Embryonic facial prominence (tissue), 1 donor: Measurements from ENCODE around the gene CDKAL1.
"Not testable (repeated sequence)": the region's sequence is repeated elsewhere in the genome, so short reads cannot be mapped to it uniquely, and the experiment has no call there.

Experiments used
- DNase-seq: peaks from one replicate; pipeline ENCODE4 v3.0.0-alpha.2; 2016; ENCODE audit errors: extremely low spot score

Gene CDKAL1

DNA sequence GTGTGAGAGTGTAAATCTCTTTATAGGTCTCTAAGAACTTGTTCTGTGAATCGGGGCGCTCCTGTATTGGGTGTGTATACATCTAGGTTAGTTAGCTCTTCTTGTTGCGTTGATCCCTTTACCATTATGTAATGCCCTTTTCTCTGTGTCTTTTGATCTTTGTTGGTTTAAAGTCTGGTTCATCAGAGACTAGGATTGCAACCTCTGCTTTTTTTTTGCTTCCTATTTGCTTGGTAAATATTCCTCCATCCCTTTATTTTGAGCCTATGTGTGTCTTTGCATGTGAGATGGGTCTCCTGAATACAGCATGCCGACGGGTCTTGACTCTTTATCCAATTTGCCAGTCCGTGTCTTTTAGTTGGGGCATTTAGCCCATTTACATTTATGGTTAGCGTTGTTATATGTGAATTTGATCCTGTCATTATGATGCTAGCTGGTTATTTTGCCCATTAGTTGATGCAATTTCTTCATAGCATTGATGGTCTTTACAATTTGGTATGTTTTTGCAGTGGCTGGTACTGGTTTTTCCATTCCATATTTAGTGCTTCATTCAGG is 60.1 kb downstream of the CDKAL1 start:
- not testable (repeated sequence) for DNase-seq

DNA sequence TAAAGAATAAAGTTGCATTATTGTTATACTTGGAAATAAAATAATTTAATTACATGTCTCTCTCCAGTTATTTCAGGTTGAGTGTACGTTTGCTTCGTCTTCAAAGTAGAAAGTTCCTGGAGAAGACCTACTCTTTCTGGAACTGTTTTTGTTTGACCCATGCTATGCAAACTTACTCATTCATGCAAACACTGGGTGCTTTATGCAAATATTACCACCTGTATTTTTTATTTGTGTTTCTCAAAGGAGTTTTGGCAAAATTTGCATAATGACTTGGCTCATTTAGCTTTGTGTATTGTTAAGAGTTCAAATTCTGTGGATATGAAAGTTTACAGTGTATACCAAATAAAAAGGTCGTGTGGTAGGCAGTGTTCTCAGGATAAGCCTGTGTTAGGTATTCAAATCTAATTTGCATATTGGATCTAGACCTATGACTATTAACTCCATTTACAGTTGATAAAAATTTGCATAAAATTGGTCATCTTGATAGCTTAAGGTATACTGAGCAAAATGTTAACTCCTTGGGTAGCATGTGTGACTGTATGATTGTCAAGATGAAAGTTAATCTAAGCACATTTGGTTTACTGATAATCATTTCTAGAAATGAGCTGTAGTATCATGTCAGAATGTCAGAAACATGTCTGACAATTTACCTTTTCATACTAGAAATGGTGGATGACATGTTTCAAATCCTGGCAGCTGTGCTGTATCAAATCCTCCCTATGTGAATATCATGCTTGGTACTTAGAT is 65.2 kb downstream of the CDKAL1 start:
- DNase-seq, result no peak

DNA sequence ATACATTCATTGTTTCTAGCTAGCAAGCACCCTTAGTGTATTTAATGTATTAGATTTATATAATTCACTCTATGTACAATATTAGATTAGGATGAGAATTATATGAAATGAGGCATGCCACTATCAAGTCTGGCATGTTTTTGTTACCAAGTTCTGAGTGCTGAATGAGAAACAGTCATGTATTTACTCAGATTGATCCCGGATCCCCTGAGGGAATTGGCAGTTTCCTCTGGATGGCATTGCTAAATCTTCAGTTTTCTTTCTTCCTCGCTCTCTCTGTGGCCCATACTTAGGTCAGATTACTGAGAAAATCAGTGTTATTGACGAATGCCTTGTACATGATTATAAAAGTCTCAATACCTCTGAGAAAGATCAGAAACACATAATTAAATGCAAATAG is 66.6 kb downstream of the CDKAL1 start:
- DNase-seq, result no peak

DNA sequence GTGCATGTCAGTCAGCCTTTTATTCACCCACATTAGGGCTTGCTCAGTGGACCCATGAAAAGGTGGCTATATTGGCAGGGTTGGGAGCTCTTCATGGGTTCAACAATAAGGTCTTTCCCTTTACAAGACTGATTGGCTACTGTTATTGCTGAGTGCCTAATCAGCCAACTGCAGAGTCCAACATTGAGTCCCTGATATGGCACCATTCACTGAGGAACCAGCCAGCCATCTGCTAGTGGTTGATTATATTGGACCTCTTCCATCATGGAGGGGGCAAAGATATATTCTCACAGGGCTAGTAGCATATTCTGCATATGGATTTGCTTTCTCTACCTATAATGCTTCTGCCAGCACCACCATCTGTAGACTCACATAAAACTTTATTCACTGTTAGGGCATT is 69.9 kb downstream of the CDKAL1 start:
- no peak for DNase-seq

DNA sequence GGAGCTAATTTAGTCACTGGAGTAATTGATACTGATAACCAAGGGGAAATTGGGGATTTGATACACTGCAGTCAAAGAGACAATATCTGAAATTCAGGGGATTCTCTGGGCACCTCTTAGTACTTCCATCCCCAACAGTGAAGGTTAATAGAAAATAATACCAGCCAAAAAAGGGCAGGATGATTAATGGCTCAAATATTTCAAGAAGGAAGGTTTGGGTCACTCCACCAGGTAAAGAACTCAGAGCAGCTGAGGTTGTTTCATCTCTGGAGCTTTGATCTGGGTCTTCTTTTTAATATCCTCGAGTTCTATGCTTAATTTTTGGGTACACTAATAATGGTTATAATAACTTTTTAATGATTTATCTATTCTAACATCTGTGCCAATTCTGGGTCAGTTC is 70.8 kb downstream of the CDKAL1 start:
- no peak for DNase-seq

DNA sequence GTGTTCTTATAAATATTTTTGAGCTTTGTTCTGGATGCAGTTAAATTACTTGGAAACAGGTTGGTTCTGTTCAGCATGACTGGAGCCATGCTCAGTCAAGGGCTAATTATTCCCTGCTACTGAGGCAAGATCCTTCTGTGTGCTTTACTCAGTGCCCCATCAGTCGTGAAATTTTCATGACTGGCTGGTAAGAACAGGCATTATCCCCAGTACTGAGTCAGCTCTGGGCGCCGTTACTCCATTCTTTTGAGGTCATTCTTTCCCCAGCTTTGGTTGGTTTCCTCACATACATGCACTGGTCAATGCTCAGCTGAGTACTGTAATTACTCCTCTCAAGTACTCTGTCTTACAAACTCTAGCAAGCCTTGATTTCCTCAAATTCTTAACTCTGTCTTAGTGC is 71.3 kb downstream of the CDKAL1 start:
- DNase-seq, result no peak

DNA sequence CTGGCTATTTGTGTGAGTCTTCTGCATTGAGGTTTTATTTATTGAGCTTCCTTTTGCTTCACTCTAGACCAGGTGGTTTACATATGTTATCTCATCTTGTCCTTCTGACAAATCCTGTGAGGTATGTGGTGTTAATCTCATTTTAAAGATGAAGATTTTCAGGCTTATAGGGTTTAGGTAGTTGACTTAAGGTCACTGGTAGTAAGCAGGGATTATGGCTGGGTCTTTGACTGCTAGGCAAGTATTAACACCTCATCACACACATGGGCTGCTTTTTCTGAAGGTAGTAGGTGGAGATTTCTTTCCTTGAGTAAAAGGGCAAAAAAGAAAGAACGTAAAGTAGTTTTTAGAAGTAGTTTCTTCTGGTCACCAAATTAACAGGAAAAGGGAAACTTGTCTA is 72.6 kb downstream of the CDKAL1 start:
- DNase-seq, result no peak

DNA sequence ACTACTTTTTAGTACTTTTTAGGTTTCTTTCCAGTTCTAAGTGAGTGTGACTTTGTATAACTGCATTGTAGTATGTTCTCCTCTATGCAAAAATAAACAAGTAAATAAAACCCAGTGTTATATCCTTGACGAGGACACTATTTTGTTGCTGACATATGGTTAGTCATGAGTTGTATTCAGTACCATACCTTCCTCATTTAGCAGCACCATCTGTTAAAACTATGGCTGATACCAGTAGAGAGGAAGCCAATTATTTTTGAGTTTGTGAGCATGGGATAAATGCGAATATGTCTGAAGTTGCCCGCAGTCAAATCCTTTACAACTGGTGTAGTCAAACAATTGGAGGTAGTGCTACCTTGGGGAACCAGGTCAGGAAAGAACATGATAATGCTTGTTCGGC is 74.1 kb downstream of the CDKAL1 start:
- no peak for DNase-seq

DNA sequence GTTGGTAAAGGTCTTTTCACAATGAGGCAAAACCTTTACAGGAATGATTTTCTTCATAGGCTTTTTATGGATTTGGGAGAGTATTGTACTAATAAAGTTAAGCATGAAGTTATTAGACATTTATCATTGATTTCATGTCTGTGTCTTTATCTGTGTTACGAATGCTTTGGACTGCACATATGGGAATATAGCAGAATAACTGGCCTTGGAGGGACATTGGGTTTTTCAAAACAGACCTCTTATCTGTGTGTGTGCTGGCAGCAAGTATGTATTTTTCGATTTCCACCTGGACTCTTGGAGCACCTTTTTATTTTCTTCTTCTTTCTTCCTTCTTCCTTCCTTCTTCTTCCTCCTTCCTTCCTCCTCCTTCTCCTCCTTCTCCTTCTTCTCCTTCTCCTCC is 74.6 kb downstream of the CDKAL1 start:
- no peak for DNase-seq

DNA sequence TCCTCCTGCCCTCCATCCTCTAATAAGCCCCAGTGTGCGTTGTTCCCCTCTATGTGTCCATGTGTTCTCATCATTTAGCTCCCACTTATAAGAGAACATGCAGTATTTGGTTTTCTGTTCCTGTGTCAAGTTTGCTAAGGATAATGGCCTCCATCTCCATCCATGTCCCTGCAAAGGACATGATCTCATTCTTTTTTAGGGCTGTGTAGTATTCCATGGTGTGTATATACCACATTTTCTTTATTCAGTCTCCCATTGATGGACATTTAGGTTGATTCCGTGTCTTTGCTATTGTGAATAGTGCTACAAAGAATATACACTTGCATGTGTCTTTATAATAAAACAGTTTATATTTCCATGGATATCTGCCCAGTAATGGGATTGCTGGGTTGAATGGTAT is 75.7 kb downstream of the CDKAL1 start:
- DNase-seq, result not testable (repeated sequence)

DNA sequence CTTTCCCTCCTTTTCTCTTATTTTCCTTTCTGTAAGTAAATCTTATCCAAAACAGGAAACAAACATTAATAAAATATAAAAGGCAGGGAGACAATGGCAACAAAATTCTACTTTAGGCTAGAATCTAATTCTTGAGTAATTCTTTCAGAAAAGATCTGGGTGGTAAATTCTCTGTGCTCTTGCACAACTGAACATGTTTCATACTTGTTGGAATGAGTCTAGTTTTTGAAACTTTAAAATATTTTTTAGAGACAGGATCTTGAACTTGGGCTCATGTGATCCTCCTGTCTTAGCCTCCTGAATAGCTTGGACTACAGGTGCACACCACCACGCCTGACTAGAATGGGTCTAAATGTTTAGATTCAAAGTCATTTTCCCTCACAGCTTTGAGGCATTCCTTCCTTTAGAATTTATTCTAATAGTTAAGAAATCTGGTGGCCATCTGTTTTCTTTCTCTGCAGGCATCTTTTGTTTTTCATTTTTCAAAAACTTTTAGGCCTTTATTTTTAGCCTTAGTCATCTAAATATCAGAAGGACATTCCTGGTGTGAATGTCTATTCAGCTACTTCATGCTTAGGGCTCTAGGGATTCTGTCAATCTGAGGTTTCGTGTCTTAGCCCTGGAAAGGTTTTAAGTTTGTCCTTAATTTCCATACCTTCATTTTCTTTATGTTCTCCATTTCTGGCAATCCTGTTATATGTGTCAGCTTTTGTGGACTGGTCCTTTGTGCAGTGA is 76.5 kb downstream of the CDKAL1 start:
- no peak for DNase-seq

DNA sequence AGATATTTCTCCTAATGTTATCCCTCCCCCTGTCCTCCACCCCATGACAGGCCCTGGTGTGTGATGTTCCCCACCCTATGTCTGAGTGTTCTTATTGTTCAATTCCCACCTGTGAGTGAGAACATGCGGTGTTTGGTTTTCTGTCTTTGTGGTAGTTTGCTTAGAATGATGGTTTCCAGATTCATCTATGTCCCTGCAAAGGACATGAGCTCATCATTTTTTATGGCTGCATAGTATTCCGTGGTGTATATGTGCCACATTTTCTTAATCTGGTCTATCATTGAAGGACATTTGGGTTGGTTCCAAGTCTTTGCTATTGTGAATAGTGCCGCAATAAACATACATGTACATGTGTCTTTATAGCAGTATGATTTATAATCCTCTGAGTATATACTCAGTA is 83.3 kb downstream of the CDKAL1 start:
- DNase-seq, result not testable (repeated sequence)

DNA sequence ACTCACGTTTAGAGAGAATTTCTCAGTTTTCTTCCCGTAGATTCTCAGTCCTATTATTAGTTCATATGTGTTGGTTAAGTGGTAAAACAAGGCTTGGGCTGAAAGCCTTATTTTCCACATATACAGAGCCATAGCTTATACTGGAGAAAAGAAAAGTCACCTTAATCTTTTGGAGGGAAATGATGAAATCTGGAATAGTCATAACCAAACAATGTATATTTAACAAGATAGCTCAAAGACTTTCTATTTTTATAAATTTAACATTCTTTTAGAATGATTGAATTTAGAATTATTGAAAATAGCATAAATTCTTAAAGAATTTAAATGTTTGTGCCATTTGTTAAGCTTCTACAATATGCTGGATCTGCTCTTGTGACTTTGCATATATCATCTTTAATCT is 85.8 kb downstream of the CDKAL1 start:
- no peak for DNase-seq

DNA sequence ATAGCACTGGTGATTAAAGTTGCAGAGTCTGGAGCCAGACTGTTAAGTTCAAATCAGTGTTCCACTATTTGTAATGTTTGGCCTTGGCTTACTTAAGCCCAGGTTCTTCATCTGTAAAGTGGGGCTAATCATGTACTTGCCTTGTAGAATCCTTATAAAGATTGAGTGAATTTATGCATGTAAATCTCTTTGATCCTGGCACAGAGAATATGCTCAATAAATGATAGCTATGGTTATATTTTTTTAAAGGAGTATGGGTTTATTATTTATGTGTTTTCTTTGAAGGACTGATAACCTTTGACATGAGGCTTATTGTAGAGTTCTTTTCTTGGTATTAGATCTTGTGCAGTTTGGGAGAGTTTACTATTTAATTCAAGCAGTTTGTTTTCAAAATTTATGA is 89.5 kb downstream of the CDKAL1 start:
- DNase-seq, result no peak

DNA sequence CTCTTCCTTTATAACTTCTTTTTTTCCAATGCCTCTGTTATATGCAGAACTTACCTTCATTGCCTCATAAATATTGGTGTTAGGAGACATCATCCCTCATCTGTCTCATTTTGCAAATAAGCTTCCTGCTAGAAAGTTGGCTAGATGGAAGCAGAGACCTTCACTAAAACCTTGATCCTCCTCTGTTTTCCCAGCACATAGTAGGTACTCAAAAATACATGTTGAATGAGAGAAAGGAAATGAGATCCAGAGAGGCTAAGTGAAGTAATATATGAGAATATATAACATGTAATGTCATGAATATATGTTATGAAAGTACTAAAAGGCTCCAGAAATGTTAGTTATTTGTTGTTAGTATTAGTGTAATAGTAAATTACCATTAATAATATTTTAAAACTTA is 91.9 kb downstream of the CDKAL1 start:
- DNase-seq, result no peak

DNA sequence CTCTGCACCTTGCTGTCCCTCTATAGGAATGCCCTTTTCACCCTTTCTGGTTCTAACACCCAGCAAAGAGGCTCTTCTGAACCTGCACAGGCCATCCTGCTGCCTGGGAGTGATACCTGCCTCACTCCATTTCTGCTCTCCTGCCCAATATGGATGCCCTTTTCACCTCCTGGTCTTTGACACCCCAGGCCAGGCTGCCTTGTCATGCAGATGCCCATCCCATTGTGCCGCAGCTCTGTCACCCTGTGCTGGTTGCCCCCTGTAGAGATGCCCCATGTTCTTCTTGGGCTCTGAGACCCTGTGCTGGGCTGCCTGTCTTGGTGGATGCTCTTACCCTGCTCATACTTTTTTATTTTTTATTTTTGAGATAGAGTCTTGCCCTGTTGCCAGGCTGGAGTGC is 95.3 kb downstream of the CDKAL1 start:
- DNase-seq, result no peak

DNA sequence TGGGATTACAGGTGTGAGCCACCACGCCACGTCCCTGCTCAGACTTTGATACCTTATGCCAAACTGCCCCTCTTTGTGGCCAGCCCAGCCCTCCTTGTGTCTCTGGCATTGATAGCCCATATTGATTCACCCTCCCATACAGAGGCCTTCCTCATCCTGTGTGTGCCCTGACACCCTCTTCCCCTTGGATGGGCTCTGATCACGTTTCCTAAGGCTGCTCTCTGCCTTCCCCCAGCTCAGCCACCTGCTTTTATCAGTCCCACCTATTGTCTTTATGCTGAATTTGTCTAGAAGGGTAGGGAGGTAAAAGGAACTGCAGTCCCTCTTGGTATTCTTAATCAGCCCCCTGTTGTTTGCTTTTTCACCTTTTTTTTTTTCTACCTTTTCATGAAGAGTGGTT is 95.9 kb downstream of the CDKAL1 start:
- no peak for DNase-seq

DNA sequence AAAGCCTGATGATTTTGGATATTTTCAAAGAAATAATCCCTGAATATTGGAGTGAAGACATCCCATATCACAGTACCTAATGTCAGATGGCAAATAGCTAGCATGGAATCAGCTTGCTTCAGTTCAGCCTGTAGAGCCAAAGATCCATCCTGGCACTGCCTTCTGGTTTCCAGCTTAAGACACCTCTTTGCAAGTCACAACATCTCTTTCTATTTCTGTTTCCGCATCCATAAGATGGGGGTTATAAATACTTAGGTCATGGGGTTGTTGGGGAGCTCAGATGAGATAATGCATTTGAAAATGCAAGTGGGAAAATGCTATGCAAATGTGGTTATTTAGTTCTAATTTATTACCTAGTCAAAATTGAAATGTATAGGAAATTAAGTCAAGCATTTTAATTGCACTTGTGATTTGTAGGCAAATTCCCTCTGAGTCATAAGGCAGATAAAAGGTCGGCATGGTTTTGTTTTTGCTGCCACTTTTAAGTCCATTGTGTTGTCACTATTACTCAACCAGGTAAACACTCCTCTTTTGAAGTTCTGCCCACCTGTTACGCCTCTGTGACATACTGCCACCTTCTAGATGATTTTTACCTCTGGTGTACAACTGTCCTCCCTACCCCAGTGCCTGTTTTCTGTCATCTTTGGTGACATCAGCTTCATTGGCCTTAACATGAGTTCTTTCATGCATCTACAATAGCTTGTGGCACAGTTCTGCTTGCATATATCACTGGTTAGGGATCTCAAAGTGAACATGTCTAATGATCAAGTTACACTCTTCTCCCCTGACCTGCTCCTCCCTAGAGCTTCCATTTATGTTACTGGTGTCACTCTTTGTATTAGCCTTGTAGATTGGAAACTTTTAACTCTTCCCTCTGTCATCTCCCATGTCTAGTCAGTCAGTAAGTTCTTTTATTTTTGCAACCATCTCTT is 96.6 kb downstream of the CDKAL1 start:
- DNase-seq, result no peak

DNA sequence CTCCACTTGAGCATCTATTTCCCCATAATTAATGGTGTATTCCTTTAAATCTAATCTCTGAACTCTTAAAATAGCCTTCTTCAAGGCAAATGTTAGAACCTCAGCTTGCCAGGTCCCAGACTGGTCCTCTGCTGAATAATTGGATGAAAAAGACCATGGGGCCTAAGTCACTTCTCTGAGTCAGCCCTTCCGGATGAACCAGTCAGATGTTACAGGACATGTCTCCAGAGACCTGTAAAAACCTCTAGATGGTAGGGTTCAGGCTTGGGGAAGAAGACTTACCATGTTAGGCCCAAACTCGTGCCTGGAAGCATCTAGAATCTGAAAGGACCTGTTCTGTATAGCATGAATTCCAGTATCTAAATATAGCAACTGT is 97.3 kb downstream of the CDKAL1 start:
- no peak for DNase-seq

DNA sequence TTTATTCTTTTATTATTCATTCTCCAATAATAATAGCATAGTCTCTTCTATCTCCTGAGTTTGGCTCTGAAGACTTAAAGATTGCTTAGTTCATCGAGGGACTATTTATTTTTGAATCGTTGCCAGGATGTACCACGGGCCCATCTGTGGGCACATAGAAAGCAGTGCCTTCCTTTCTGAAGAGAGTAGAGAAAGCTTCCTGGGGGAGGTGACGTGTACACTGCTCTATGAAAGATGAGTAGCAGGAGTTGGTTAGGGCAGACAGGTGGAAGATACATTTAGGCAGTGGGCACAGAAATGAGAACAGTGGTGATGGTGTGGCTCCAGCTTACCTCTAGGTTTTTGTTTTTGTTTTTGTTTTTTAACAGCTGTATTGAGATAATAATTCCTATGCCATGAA is 98.4 kb downstream of the CDKAL1 start:
- no peak for DNase-seq

DNA sequence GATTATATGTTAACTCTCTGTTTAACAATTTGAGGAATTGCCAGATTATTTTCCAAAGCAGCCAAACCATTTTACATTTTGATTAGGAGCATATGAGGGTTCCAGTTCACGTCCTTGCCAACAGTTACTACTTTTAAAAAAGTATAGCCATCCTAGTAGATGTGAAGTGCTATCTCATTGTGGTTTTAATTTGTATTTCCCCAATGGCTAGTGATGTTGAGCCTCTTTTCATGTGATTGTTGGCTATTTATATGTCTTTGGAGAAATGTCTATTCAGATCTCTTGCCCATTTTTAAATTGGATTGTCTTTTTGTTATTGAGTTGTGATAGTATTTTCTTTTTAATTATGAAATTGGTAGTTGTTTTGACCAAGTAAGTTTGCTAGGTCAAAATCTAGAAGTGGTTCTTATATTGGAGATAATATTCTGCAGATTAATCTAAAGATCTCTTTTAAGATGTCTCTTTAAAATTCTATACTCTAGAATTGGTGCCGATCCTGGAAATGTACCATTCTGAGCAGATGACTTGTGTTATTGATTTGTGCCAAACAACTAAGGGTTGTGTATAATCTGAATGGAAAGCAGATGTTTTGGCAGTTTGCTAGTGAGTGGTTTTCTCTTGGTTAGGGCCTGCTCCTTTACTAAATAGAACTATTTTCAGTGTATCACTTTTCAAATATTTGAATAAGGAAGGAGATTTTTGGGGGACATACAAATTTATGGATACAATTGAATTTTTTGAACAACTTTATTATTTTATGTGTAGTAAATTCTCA is 99.5 kb downstream of the CDKAL1 start:
- no peak for DNase-seq
